H9 (cell line): ENCODE measurements around the gene PRKACB. TPM values are rescaled to one million over a fixed set of nuclear protein-coding genes. Genes with fewer than 3 reads are reported as not detected.

Experiments
- DNase-seq: peaks from one replicate; pipeline ENCODE4 v3.0.0-alpha.2; 2017
- H2AFZ ChIP-seq: one replicate; pipeline ENCODE4 v1.6.1; 2013; ENCODE audit warnings: mild to moderate bottlenecking, low read length, control low read depth, moderate library complexity
- H2AK5ac ChIP-seq: 2 replicates; pipeline ENCODE4 v1.6.1; 2013; ENCODE audit warnings: low read length, control low read depth, mixed read lengths; ENCODE audit not compliant: insufficient read length
- H2BK120ac ChIP-seq: one replicate; pipeline ENCODE4 v1.6.1; 2013; ENCODE audit warnings: low read depth, mild to moderate bottlenecking, low read length, control low read depth, inconsistent platforms; ENCODE audit not compliant: poor library complexity, severe bottlenecking
- H2BK12ac ChIP-seq: 2 replicates; pipeline ENCODE4 v1.6.1; 2013; ENCODE audit warnings: low read length, control low read depth, mixed read lengths, low read depth; ENCODE audit not compliant: insufficient read length
- H2BK15ac ChIP-seq: 2 replicates; pipeline ENCODE4 v1.6.1; 2013; ENCODE audit warnings: low read depth, low read length, control low read depth
- H2BK20ac ChIP-seq: one replicate; pipeline ENCODE4 v1.6.1; 2013; ENCODE audit warnings: low read depth, mild to moderate bottlenecking, low read length, control low read depth, inconsistent platforms; ENCODE audit not compliant: poor library complexity, severe bottlenecking
- H2BK5ac ChIP-seq: 2 replicates; pipeline ENCODE4 v1.6.1; 2013; ENCODE audit warnings: low read length, control low read depth, mixed read lengths; ENCODE audit not compliant: insufficient read length
- H3K14ac ChIP-seq: 2 replicates; pipeline ENCODE4 v1.6.1; 2013; ENCODE audit warnings: low read length, control low read depth; ENCODE audit not compliant: insufficient read depth
- H3K18ac ChIP-seq: 2 replicates; pipeline ENCODE4 v1.6.1; 2013; ENCODE audit warnings: low read depth, mild to moderate bottlenecking, mixed read lengths, low read length, control low read depth; ENCODE audit not compliant: insufficient read length
- H3K23ac ChIP-seq: 2 replicates; pipeline ENCODE4 v1.6.1; 2013; ENCODE audit warnings: low read length, control low read depth, mixed read lengths, low read depth; ENCODE audit not compliant: insufficient read length
- H3K23me2 ChIP-seq: 2 replicates; pipeline ENCODE4 v1.6.1; 2013; ENCODE audit warnings: low read depth, mild to moderate bottlenecking, mixed read lengths, low read length, control low read depth; ENCODE audit not compliant: insufficient read length, poor library complexity, severe bottlenecking
- H3K27ac ChIP-seq: 2 replicates; pipeline ENCODE4 v1.5.1; 2013; ENCODE audit warnings: low read length, control low read depth, mixed read lengths, low read depth; ENCODE audit not compliant: insufficient read length
- H3K27me3 ChIP-seq: 2 replicates; pipeline ENCODE4 v1.6.1; 2013; ENCODE audit warnings: low read length, control low read depth, inconsistent platforms; ENCODE audit not compliant: insufficient read depth
- H3K4ac ChIP-seq: 2 replicates; pipeline ENCODE4 v1.6.1; 2013; ENCODE audit warnings: low read depth, mild to moderate bottlenecking, control low read depth, inconsistent platforms, low read length, moderate library complexity
- H3K4me1 ChIP-seq: 2 replicates; pipeline ENCODE4 v1.6.1; 2013; ENCODE audit warnings: low read length, control low read depth, inconsistent platforms; ENCODE audit not compliant: insufficient read depth
- H3K4me2 ChIP-seq: 2 replicates; pipeline ENCODE4 v1.6.1; 2013; ENCODE audit warnings: low read length, control low read depth, mixed read lengths; ENCODE audit not compliant: insufficient read length, insufficient read depth
- H3K56ac ChIP-seq: 2 replicates; pipeline ENCODE4 v1.6.1; 2013; ENCODE audit warnings: low read depth, mild to moderate bottlenecking, mixed read lengths, low read length, control low read depth; ENCODE audit not compliant: insufficient read length
- H3K79me1 ChIP-seq: 2 replicates; pipeline ENCODE4 v1.6.1; 2013; ENCODE audit warnings: low read depth, mild to moderate bottlenecking, moderate library complexity, low read length, control low read depth, inconsistent platforms; ENCODE audit not compliant: insufficient read depth, poor library complexity, severe bottlenecking
- H3K79me2 ChIP-seq: 2 replicates; pipeline ENCODE4 v1.6.1; 2013; ENCODE audit warnings: low read length, control low read depth, inconsistent platforms; ENCODE audit not compliant: insufficient read depth
- H3K9ac ChIP-seq: 2 replicates; pipeline ENCODE4 v1.6.1; 2013; ENCODE audit warnings: low read length, control low read depth, mixed read lengths; ENCODE audit not compliant: insufficient read length; ENCODE audit errors: extremely low read depth
- H3K9me3 ChIP-seq: one replicate; pipeline ENCODE4 v1.6.1; 2013; ENCODE audit warnings: low read depth, low read length, inconsistent platforms; ENCODE audit not compliant: control insufficient read depth
- H3T11ph ChIP-seq: one replicate; pipeline ENCODE4 v1.6.1; 2013; ENCODE audit warnings: mild to moderate bottlenecking, low read length, control low read depth, inconsistent platforms
- H4K20me1 ChIP-seq: one replicate; pipeline ENCODE4 v1.6.1; 2013; ENCODE audit not compliant: control insufficient read depth, insufficient read length, insufficient read depth
- H4K5ac ChIP-seq: 2 replicates; pipeline ENCODE4 v1.6.1; 2013; ENCODE audit warnings: low read depth, mild to moderate bottlenecking, mixed read lengths, low read length, control low read depth; ENCODE audit not compliant: insufficient read length
- H4K8ac ChIP-seq: replicated peaks from 2 replicates; pipeline ENCODE4 v1.6.1; 2013; ENCODE audit warnings: low read length, control low read depth, mixed read lengths, low read depth; ENCODE audit not compliant: insufficient read length
- H4K91ac ChIP-seq: 2 replicates; pipeline ENCODE4 v1.6.1; 2013; ENCODE audit warnings: low read depth, mild to moderate bottlenecking, moderate library complexity, mixed read lengths, low read length, control low read depth; ENCODE audit not compliant: insufficient read length
- H3K27ac Mint-ChIP-seq, 3 experiments: 2 replicates in 2 of 3; 3 replicates in 1 of 3; pipeline ENCODE4 v1.8.0; 2020 to 2021; ENCODE audit warnings: mixed read lengths in 3 of 3, mild to moderate bottlenecking in 1 of 3, moderate library complexity in 1 of 3
- H3K27me3 Mint-ChIP-seq: 2 replicates; pipeline ENCODE4 v1.8.0; 2021; ENCODE audit warnings: low read depth, mild to moderate bottlenecking, moderate library complexity, mixed read lengths
- H3K36me3 Mint-ChIP-seq, 3 experiments: 2 replicates in 2 of 3; 3 replicates in 1 of 3; pipeline ENCODE4 v1.8.0; 2020 to 2021; ENCODE audit warnings: low read depth in 3 of 3, mixed read lengths in 3 of 3; ENCODE audit not compliant: insufficient read depth in 1 of 3
- H3K4me1 Mint-ChIP-seq, 2 experiments: 2 replicates each; pipeline ENCODE4 v1.8.0; 2020; ENCODE audit warnings: mixed read lengths in 2 of 2
- H3K4me3 Mint-ChIP-seq, 2 experiments: 2 replicates in 1 of 2; 3 replicates in 1 of 2; pipeline ENCODE4 v1.8.0; 2020 to 2021; ENCODE audit warnings: mild to moderate bottlenecking in 2 of 2, mixed read lengths in 2 of 2, moderate library complexity in 1 of 2
- H3K9me3 Mint-ChIP-seq, 2 experiments: 2 replicates in 1 of 2; 3 replicates in 1 of 2; pipeline ENCODE4 v1.8.0; 2020; ENCODE audit warnings: mild to moderate bottlenecking in 2 of 2, mixed read lengths in 2 of 2, moderate library complexity in 1 of 2
- WGBS: extraction: QIAGEN DNeasy Blood & Tissue Kit; methylation state at CpG from one replicate; pipeline ENCODE4 v1.1.7; 2013; ENCODE audit warnings: missing lambda C conversion rate, low lambda C conversion rate, mixed read lengths; ENCODE audit not compliant: insufficient read length; ENCODE audit errors: extremely low coverage; 5-methylcytosine and 5-hydroxymethylcytosine counted together
- total RNA-seq: library from RNA; stranded (reverse); gene quantifications from 2 replicates; pipeline ENCODE4 v1.2.1, GENCODE V29; 2021
- TF ChIP-seq, protein P1 (sequence below): fragments of 200-600 bp; sonication (generic); conservative IDR thresholded peaks from 3 replicates; pipeline ENCODE4 v1.8.0; 2021; ENCODE audit warnings: antibody characterized with exemption, mild to moderate bottlenecking

The PRKACB gene
- total RNA-seq, 1 experiment from 2014 or later: 20.7 TPM

DNA sequence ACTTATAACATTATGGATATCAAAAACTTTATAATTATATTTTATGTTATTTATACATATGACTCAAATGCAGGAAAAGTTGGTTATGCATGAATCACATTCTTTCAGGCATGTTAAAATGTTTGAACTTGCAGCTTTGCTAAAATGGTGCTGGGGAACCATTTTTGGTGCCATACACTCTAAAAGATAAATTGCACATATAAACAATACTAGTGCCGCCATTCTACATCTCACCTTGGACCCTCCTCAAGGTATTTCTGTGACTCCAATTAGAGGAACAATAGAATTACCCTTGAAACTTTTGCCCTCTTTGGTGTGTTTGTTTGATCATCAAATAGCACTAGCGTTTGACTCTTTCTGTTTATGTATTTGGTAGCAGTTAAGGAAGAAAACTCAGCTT, 997 bp downstream of the PRKACB start:
- TF ChIP-seq, protein P1, sequence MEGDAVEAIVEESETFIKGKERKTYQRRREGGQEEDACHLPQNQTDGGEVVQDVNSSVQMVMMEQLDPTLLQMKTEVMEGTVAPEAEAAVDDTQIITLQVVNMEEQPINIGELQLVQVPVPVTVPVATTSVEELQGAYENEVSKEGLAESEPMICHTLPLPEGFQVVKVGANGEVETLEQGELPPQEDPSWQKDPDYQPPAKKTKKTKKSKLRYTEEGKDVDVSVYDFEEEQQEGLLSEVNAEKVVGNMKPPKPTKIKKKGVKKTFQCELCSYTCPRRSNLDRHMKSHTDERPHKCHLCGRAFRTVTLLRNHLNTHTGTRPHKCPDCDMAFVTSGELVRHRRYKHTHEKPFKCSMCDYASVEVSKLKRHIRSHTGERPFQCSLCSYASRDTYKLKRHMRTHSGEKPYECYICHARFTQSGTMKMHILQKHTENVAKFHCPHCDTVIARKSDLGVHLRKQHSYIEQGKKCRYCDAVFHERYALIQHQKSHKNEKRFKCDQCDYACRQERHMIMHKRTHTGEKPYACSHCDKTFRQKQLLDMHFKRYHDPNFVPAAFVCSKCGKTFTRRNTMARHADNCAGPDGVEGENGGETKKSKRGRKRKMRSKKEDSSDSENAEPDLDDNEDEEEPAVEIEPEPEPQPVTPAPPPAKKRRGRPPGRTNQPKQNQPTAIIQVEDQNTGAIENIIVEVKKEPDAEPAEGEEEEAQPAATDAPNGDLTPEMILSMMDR: no peak
- Mint-ChIP-seq H3K4me1 (no peaks in the 10 kb centered on the region), H3K27ac (no peak overlapping the region), H3K27me3 (no peaks in the 10 kb centered on the region), H3K4me3 (no peak overlapping the region), H3K9me3 (no peaks in the 10 kb centered on the region), H3K36me3 (no peaks in the 10 kb centered on the region)
- Histone ChIP-seq H3K56ac (no peak overlapping the region), H3K9me3 (no peaks in the 10 kb centered on the region), H3K14ac (no peak overlapping the region), H2AFZ (no peak overlapping the region), H3K4me2 (no peak overlapping the region), H4K91ac (no peak overlapping the region), H2BK5ac (no peak overlapping the region), H3K4me1 (no peaks in the 10 kb centered on the region), H3K18ac (no peak overlapping the region), H2BK15ac (no peak overlapping the region), H3K79me2 (no peaks in the 10 kb centered on the region), H3K79me1 (no peaks in the 10 kb centered on the region), H3K27ac (no peak overlapping the region), H3K27me3 (no peaks in the 10 kb centered on the region), H2AK5ac (no peak overlapping the region), H3K9ac (no peak overlapping the region), H2BK120ac (no peak overlapping the region), H2BK20ac (no peak overlapping the region), H3K23me2 (no peaks in the 10 kb centered on the region), H3K23ac (no peak overlapping the region), H4K5ac (no peak overlapping the region), H4K8ac (no peak overlapping the region), H3T11ph (no peak overlapping the region), H2BK12ac (no peak overlapping the region), H3K4ac (no peak overlapping the region), H4K20me1 (no peaks in the 10 kb centered on the region)
- WGBS: no CpG with 5 or more reads among the region's 2 CpGs
- DNase-seq: no peak
